Astrocyte (in vitro differentiated cells and primary cell): ENCODE measurements around the gene NR5A2.

Experiments used
- CTCF ChIP-seq: IDR thresholded peaks from 2 replicates; pipeline ENCODE4 v1.5.1; 2011; ENCODE audit warnings: low read depth, mild to moderate bottlenecking, inconsistent platforms, low read length, moderate library complexity; ENCODE audit not compliant: insufficient read depth
- EZH2 ChIP-seq: IDR thresholded peaks from 2 replicates; pipeline ENCODE4 v1.6.1; 2012; ENCODE audit warnings: mild to moderate bottlenecking, low read length, inconsistent platforms; ENCODE audit not compliant: insufficient read depth

DNA sequence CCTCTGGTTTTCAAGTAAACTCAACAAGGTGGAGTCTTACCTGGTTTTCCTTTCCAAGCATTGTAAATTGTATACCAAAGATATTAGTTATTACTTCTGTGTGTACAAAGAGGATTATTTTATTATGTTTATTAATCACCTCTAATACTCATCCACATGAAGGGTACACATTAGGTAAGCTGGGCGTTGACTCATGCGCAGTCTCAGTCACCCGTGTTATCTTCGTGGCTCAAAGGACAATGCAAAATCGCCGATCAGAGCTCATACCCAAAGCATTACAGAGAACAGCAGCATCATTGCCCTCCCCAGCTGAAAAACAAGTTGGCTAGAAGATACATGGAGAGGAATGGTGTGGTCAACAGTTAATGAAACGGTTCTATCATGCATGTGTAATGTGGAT is 148.7 kb downstream of the NR5A2 start:
- no peak for TF ChIP-seq CTCF
- no peak for TF ChIP-seq EZH2
